Natural killer cell treated with Interleukin-12 subunit alpha and Interleukin-12 subunit beta and Interleukin-15 and Interleukin-18, amount 100 ng/mL, for 72 hours (primary cell): Measurements from ENCODE around the gene GPR61. TPM values are rescaled to one million over a fixed set of nuclear protein-coding genes. Genes with fewer than 3 reads are reported as not detected.

Source experiments
- ATAC-seq, 2 donors: fragments of 150-1000 bp; cut with Tn5 transposase in 1 of 2; sonication (Bioruptor Pico), chemical (Tn5 transposase) in 1 of 2; 2 replicates each; pipeline ENCODE4 v1.10.0; 2021
- DNase-seq: peaks from one replicate; pipeline ENCODE4 v3.0.0; 2022; ENCODE audit warnings: low spot score
- H3K27ac Mint-ChIP-seq, 2 donors: 1 replicate in 1 of 2; 2 replicates in 1 of 2; pipeline ENCODE4 v1.8.0; 2022; ENCODE audit warnings: mixed read lengths in 2 of 2, mild to moderate bottlenecking in 1 of 2, moderate library complexity in 1 of 2
- H3K27me3 Mint-ChIP-seq, 2 donors: 1 replicate in 1 of 2; 2 replicates in 1 of 2; pipeline ENCODE4 v1.8.0; 2022; ENCODE audit warnings: mixed read lengths in 2 of 2
- H3K36me3 Mint-ChIP-seq: one replicate; pipeline ENCODE4 v1.8.0; 2022; ENCODE audit warnings: mixed read lengths
- H3K4me1 Mint-ChIP-seq, 2 donors: 1 replicate in 1 of 2; 2 replicates in 1 of 2; pipeline ENCODE4 v1.8.0; 2022; ENCODE audit warnings: low read depth in 2 of 2, mixed read lengths in 2 of 2, mild to moderate bottlenecking in 1 of 2
- H3K4me3 Mint-ChIP-seq: one replicate; pipeline ENCODE4 v1.8.0; 2022; ENCODE audit warnings: mixed read lengths
- H3K9me3 Mint-ChIP-seq: 2 replicates; pipeline ENCODE4 v1.8.0; 2022; ENCODE audit warnings: mixed read lengths
- total RNA-seq, 2 donors: library from RNA; stranded (reverse); gene quantifications; one replicate each; pipeline ENCODE4 v1.2.3, GENCODE V29; 2022

GPR61 gene
- total RNA-seq, 2 donors from 2014 or later: not detected

GRCh38 chr1:109556563-109556962 is 16.9 kb downstream of the GPR61 start:
- no peaks in the 10 kb centered on the region for H3K9me3 Mint-ChIP-seq

GRCh38 chr1:109557520-109557919 is 17.8 kb downstream of the GPR61 start:
- H3K9me3 Mint-ChIP-seq: no peaks in the 10 kb centered on the region
- peaks cover 56 to 61% of the 10 kb centered on the region in 2 donors for H3K4me1 Mint-ChIP-seq
- no peaks in the 10 kb centered on the region for H3K27me3 Mint-ChIP-seq
- ATAC-seq (no peak), DNase-seq (no peak)
- no peaks in the 10 kb centered on the region for H3K36me3 Mint-ChIP-seq
- no peak overlapping the region for H3K27ac Mint-ChIP-seq
- H3K4me3 Mint-ChIP-seq: no peak overlapping the region

More at GRCh38 chr1:109556563-109556962, 16.9 kb downstream of the GPR61 start:
- Mint-ChIP-seq H3K4me3 (no peak overlapping the region), H3K27me3 (no peaks in the 10 kb centered on the region), H3K4me1 (peaks cover 53 to 56% of the 10 kb centered on the region in 2 donors), H3K36me3 (no peaks in the 10 kb centered on the region), H3K27ac (no peak overlapping the region)
- DNase-seq (no peak), ATAC-seq (no peak)

DNA sequence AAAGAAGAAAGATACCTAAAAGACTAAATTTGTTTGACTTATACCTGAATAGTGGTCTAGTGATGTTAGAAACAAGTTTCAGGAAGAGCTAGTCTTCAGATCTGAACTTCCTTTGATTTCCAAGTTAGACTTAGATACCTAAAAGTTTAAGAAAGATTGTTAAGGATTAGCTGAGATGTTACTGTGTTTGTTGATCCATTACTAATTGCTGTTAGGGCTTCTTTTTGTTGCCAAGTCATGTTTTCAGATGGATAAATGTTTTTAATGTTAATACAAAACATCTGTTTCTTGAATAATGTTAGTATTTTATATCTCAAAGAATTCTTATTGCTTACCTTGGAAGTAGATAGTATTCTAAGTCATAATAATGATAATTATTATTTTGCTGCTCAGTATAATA is 20.3 kb downstream of the GPR61 start:
- H3K4me3 Mint-ChIP-seq: no peak overlapping the region
- ATAC-seq (no peak), DNase-seq (no peak)
- no peaks in the 10 kb centered on the region for H3K36me3 Mint-ChIP-seq
- H3K27me3 Mint-ChIP-seq: no peaks in the 10 kb centered on the region
- no peak overlapping the region for H3K27ac Mint-ChIP-seq
- H3K4me1 Mint-ChIP-seq: peaks cover 48 to 56% of the 10 kb centered on the region in 2 donors
- no peaks in the 10 kb centered on the region for H3K9me3 Mint-ChIP-seq

DNA sequence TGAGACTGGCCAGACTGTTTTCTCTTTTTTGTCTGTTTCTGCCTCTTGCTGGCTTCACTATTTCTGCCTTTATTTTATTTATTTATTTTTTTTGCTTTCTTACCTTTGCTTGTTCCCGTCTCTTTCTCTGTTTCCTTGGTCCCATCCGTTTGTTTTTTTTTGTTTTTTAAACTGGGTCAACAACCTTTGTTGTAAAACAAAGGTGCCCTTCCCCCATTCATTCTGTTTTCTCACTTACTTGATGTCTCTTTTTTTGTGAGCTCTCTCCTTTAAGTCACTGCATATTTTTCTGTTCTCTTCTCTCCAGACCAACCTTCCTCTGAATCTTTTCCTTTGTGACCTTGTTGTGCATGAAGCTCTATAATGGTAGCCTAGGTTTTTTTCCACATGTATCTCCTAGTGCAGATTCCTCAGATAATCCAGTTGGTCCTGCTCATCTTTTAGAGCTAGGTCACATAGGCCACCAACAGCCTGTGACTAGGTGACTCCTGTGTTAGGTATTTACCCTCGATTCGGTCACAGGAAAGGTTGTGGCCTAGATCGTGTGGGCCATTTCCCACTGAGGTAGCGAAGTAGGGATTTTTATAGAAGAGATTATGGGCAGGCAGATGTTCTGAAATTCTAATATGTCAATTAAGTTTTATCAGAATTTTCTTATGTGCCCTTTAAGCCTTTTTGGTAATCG is 24.7 kb downstream of the GPR61 start:
- DNase-seq (no peak), ATAC-seq (no peak)
- H3K27me3 Mint-ChIP-seq: no peaks in the 10 kb centered on the region
- no peaks in the 10 kb centered on the region for H3K9me3 Mint-ChIP-seq
- peak overlapping the region; percentile 14 for H3K4me3 Mint-ChIP-seq
- H3K27ac Mint-ChIP-seq: peak overlapping the region in 1 of 2 donors; percentile 1
- H3K36me3 Mint-ChIP-seq: no peaks in the 10 kb centered on the region
- peaks cover 34 to 42% of the 10 kb centered on the region in 2 donors for H3K4me1 Mint-ChIP-seq

DNA sequence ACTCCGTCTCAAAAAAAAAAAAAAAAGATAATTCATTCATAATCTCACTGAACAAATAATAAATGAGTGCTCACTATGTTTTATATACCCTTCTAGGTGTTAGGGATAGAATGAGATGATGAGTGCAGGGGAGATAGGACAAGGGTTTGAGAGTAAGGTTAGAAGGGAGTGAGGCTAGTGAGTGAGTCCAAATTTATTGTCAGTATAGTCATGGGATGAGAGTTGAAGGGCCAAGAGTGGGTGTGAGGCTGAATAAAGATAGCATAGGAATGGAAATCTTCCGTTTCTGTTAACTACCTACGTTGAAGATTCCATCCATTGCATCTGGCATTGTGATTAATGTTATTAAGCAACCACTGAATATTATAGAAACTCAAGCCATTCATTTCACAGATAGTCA is 25.6 kb downstream of the GPR61 start:
- no peaks in the 10 kb centered on the region for H3K9me3 Mint-ChIP-seq
- H3K27ac Mint-ChIP-seq: no peak overlapping the region
- no peak for ATAC-seq
- H3K4me1 Mint-ChIP-seq: peaks cover 30 to 35% of the 10 kb centered on the region in 2 donors
- H3K27me3 Mint-ChIP-seq: no peaks in the 10 kb centered on the region
- no peaks in the 10 kb centered on the region for H3K36me3 Mint-ChIP-seq
- no peak overlapping the region for H3K4me3 Mint-ChIP-seq
- DNase-seq: no peak

GRCh38 chr1:109566982-109567381 is 27.3 kb downstream of the GPR61 start:
- DNase-seq (no peak), ATAC-seq (no peak)
- no peak overlapping the region for H3K4me3 Mint-ChIP-seq
- no peaks in the 10 kb centered on the region for H3K9me3 Mint-ChIP-seq
- H3K4me1 Mint-ChIP-seq: peaks cover 23 to 26% of the 10 kb centered on the region in 2 donors
- H3K36me3 Mint-ChIP-seq: no peaks in the 10 kb centered on the region
- no peaks in the 10 kb centered on the region for H3K27me3 Mint-ChIP-seq
- no peak overlapping the region for H3K27ac Mint-ChIP-seq

DNA sequence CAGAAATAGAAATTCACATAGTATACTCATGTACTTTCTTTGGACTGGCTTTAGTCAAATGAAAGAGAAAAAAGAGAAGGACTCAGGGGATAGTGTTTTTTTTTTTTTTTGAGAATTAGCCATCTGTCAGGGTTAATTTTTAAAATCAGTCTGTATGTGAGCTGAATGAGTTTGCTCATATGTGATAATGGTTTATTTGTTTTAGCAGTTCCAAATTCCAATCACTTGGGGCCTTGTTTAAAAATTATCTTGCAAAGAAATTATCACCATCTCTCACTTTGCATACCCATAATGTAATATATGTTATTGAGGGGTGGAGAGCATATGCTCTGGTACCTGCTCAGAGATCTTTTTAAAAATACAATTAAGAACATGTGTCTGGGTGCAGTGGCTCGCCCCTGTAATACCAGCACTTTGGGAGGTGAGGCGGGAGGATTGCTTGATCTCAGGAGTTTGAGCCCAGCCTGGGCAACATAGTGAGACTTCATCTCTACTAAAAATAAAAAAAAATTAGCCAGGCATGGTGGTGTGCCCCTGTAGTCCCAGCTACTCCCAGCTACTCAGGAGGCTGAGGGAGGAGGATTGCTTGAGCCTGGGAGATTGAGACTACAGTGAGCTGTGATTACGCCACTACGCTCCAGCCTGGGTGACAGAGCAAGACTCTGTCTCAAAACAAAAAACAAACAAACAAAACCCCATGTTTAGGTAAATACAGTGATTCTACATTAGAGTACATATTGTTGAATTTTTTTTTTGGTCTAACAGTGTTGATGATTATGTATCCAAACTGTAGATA is 28.4 kb downstream of the GPR61 start:
- Mint-ChIP-seq H3K9me3 (no peaks in the 10 kb centered on the region), H3K27me3 (no peaks in the 10 kb centered on the region), H3K27ac (no peak overlapping the region), H3K4me3 (no peak overlapping the region), H3K36me3 (no peaks in the 10 kb centered on the region), H3K4me1 (peaks cover 32 to 35% of the 10 kb centered on the region in 2 donors)
- no peak for ATAC-seq
- DNase-seq: no peak

DNA sequence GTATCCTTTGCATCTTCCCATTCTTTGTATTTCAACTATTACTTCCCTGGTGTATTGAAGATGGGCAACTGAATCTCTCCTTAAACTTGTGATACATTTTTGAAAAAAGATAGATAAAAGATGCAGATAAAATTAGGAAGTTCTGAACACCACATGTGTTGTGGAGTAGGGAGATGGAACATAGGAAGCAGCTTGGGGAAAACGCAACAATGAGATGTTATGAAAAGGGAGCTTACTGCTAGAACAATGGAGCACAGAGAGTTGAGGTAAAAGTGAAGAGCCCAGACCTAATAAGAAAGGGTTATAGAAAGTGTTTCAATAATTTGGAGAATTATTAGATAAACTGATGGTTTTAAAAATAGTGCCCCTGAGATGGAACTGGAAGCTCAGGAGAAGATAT is 29.7 kb downstream of the GPR61 start:
- Mint-ChIP-seq H3K4me3 (no peak overlapping the region), H3K27me3 (no peaks in the 10 kb centered on the region)

GRCh38 chr1:109570414-109570813 is 30.7 kb downstream of the GPR61 start:
- H3K9me3 Mint-ChIP-seq: no peaks in the 10 kb centered on the region
- H3K27me3 Mint-ChIP-seq: no peaks in the 10 kb centered on the region
- DNase-seq (no peak), ATAC-seq (no peak)
- H3K27ac Mint-ChIP-seq: no peak overlapping the region
- peaks cover 20 to 23% of the 10 kb centered on the region in 2 donors for H3K4me1 Mint-ChIP-seq
- H3K36me3 Mint-ChIP-seq: no peaks in the 10 kb centered on the region
- no peak overlapping the region for H3K4me3 Mint-ChIP-seq

More for the DNA sequence above, 29.7 kb downstream of the GPR61 start:
- H3K27ac Mint-ChIP-seq: no peak overlapping the region
- no peaks in the 10 kb centered on the region for H3K9me3 Mint-ChIP-seq
- no peaks in the 10 kb centered on the region for H3K36me3 Mint-ChIP-seq
- DNase-seq: no peak
- no peak for ATAC-seq
- H3K4me1 Mint-ChIP-seq: peaks cover 26 to 32% of the 10 kb centered on the region in 2 donors

- no peaks in the 10 kb centered on the region for H3K9me3 Mint-ChIP-seq
Measured at GRCh38 chr1:109573785-109574184, 34.1 kb downstream of the GPR61 start.

DNA sequence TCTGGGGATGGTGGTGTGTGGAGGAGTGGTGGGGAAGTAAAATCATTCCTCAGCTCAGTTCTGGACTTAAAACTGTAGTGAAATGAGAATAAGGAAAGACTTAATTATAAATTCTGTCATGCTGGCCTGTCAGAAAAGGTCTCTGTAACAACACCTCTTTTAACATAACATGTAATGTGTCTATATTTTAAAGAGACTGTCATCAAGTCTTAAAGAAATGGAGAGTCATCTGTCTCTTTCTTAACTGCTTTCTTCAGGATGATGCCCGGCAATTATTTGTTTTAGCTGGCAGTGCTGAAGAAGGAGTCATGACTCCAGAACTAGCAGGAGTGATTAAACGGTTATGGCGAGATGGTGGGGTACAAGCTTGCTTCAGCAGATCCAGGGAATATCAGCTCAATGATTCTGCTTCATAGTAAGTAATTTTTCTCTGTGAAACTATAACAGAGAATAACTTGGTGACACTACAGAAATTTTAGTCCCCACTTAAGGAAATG is 39.3 kb downstream of the GPR61 start:
- Mint-ChIP-seq H3K9me3 (no peaks in the 10 kb centered on the region), H3K4me3 (no peak overlapping the region), H3K36me3 (peaks cover 10% of the 10 kb centered on the region), H3K27me3 (no peaks in the 10 kb centered on the region), H3K27ac (peak overlapping the region in 1 of 2 donors; percentile 27), H3K4me1 (peaks cover 0 to 5% of the 10 kb centered on the region in 2 donors)
- DNase-seq (no peak), ATAC-seq (no peak)

More at GRCh38 chr1:109573785-109574184, 34.1 kb downstream of the GPR61 start:
- ATAC-seq (no peak), DNase-seq (no peak)
- Mint-ChIP-seq H3K36me3 (peaks cover 3% of the 10 kb centered on the region), H3K4me1 (peaks cover 10 to 14% of the 10 kb centered on the region in 2 donors), H3K27ac (no peak overlapping the region), H3K27me3 (no peaks in the 10 kb centered on the region), H3K4me3 (no peak overlapping the region)

DNA sequence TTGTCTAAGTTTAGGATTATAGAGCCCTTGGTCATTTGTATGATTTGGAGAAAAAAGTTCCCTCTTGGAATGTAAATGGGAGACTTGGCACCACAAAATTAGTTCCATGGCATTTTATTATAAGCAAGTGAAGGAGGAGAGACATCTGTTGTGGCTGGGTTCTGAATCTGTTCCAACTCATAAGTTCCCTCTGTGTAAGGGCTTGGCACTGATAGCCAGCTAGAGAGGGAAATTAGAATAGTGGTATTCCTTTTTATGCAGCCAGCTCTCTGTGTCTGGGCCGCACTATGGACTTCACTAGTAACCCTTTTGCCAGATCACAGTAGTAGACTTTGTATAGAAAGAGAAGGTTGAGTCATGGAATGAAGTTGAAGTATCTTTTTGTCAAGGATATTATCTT is 39.8 kb downstream of the GPR61 start:
- Mint-ChIP-seq H3K36me3 (peaks cover 12% of the 10 kb centered on the region), H3K27me3 (no peaks in the 10 kb centered on the region), H3K4me1 (peaks cover 0 to 6% of the 10 kb centered on the region in 2 donors), H3K9me3 (no peaks in the 10 kb centered on the region), H3K4me3 (no peak overlapping the region), H3K27ac (peak overlapping the region in 1 of 2 donors; percentile 27)
- DNase-seq (no peak), ATAC-seq (no peak)

DNA sequence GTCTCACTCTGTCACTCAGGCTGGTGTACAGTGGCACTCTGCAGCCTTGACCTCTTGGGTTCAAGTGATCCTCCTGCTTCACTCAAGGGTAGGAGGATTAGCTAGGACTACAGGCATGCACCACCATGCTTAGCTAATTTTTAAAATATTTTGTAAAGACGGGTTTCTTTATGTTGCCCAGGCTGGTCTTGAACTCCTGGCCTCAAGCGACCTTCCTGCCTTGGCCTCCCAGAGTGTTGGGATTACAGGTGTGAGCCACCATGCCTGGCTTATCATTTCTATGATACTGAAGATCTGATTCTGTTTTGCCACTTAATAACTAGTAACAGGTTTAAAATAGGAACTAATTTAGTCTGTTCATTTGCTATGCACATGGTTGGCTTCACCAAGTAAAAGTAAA is 42.3 kb downstream of the GPR61 start:
- no peaks in the 10 kb centered on the region for H3K27me3 Mint-ChIP-seq
- peaks cover 24% of the 10 kb centered on the region for H3K36me3 Mint-ChIP-seq
- ATAC-seq (no peak), DNase-seq (no peak)
- H3K9me3 Mint-ChIP-seq: no peaks in the 10 kb centered on the region
- H3K4me3 Mint-ChIP-seq: no peak overlapping the region
- H3K27ac Mint-ChIP-seq: no peak overlapping the region
- peaks cover 0 to 4% of the 10 kb centered on the region in 2 donors for H3K4me1 Mint-ChIP-seq

DNA sequence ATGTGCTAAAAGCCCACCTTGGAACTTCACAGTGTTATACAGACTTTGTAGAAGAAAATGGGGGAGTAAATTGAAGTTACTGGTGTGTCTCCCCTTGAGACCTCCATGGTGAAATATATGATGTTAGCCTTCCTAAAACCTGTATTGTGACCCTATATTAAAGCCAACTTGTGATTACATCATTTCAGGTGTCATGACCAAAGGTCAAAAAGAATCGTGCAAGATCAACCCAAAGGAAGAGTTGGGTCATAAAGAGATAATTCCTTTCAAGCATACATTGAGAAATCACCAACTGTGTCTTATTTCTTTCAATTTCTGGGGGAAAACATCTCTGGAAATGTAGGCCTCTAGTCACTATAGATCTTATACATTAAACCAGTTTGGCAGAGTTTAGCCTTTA is 45.1 kb downstream of the GPR61 start:
- H3K27ac Mint-ChIP-seq: peak overlapping the region in 1 of 2 donors; percentile 40
- no peak overlapping the region for H3K4me3 Mint-ChIP-seq
- no peaks in the 10 kb centered on the region for H3K9me3 Mint-ChIP-seq
- DNase-seq (no peak), ATAC-seq (no peak)
- no peaks in the 10 kb centered on the region for H3K27me3 Mint-ChIP-seq
- peaks cover 5 to 7% of the 10 kb centered on the region in 2 donors for H3K4me1 Mint-ChIP-seq
- H3K36me3 Mint-ChIP-seq: peaks cover 27% of the 10 kb centered on the region
